ENCODE results near the gene PIK3R6. TPM values are rescaled to one million over a fixed set of nuclear protein-coding genes. Genes with fewer than 3 reads are reported as not detected.

PIK3R6 gene, protein sequence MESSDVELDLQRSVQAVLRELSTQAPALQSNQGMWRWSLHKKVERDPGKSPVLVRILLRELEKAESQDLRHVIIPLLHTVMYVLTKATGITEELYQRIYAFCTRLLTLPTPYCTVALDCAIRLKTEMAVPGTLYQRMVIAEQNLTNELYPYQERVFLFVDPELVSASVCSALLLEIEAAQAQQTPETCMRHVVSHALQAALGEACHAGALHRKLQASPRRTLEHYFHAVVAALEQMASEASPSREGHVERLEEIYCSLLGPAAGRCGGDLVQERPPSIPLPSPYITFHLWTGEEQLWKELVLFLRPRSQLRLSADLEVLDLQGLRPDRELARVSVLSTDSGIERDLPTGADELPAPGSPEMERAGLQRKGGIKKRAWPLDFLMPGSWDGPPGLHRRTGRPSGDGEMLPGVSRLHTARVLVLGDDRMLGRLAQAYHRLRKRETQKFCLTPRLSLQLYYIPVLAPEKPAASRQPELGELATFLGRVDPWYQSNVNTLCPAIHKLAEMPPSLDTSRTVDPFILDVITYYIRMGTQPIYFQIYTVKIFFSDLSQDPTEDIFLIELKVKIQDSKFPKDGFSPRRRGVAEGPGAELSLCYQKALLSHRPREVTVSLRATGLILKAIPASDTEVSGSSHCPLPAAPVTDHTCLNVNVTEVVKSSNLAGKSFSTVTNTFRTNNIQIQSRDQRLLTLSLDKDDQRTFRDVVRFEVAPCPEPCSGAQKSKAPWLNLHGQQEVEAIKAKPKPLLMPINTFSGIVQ
- total RNA-seq: not detected in 2 replicates

DNA sequence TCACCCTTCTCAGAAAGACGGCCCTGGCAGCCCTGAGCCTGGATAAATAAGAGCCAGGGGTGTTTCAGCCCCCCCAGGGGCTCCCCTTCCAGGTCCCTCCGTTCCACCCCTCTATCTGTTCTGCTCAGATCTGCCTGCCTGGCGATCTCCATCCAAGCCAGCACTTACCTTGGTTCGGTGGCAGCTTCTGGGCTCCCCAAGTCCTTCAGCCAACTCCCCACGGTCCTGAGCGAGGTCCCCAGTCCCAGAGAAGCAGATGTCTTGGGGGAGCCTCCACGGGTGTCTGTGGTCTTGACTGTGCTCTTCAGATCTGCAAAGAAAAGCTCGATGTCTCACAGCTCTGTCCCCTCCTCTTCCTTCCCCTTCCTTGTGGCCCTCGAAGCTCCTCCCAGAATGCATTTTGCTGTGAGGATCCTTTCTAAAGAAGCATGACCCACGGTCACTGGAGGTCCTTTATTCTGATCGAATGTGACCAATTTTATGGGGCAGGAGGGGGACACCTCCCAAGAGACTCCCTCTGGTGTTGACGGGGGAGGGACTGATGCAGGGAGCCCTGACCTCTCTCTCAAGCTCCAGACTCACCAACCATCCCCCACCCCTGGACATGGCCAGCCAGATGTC is at the start of gene PIK3R6:
Gene PIK3R6, minus strand, starts transcription at position 314 of the 621 bp plus-strand sequence. CDS start 17,880 bp downstream, outside the sequence.

DNA sequence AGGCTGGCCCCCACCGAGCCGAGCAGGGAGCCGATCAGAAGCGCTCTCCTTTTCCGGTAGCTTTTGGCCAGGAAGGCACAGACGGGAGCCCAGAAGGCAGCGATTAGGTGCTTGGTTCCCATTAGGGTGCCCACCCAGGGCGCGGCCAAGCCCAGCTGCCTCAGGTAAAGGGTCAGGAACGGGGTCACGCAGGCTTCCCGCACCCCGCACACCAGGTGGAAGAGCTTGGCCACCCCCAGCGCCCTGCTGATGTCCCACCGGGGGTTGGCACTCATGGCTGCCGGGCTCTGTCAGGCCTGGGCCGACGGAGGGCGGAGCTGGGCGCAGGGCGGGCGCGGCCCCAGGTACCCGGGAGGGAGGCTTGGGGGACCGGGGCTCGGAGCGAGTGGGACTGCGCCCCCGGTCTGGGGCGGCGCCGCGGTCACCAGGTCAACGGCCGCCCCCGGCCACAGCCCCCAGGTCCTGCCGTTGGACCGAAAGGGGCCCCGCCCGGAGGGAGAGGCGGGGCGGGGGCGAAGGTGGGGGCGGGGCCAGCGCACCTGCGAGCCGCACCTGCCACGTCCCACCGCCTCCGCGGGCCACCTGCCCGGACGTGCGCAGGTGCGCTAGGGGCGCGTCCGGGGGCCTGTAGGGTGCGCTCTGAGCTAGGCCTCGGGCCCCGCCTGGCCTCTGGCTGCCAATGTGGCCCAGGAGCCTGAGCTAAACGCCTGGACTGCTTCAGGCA is 68.5 kb downstream of the PIK3R6 start, which contains the start of gene MFSD6L:
Gene MFSD6L, minus strand, starts transcription at position 520 of the 724 bp plus-strand sequence. Its CDS starts 245 bp downstream, at position 275.

DNA sequence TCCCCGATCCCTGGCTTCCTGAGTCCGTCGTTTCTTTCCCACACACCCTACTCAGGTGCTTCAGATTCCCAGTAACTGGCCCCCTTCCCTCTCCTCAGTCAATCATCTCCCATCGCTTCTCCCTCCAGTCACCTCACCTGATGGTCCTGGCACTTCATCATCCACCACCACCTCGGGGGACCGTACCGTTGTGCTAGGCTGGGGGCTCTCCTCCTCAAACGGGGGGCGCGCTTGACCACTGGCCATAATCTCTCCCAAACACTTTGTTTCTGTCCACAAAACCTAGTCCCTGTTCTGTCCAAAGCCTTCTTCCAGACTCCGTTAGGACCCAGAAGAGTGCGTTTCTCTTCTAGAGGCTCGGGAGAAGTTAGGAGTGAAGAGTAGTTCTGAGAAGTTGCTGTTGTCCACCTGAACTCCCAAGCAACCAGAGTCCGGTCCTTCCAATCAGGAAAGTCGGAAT is 109.3 kb downstream of the PIK3R6 start, which contains the start of gene SPDYE4:
Gene SPDYE4, minus strand, starts transcription at position 410 of the 460 bp plus-strand sequence. Its CDS starts 164 bp downstream, at position 246.

Other genes with a start within 250 kb of the PIK3R6 start
- 119 and 171 TPM in 2 replicates for gene MYH10, start 236.9 kb downstream of the PIK3R6 start, total RNA-seq
- not detected in 2 replicates for gene CCDC42, start 122.8 kb downstream of the PIK3R6 start, total RNA-seq
- gene SPDYE4, start 109.1 kb downstream of the PIK3R6 start, total RNA-seq: not detected in 2 replicates
- gene MFSD6L, start 68.3 kb downstream of the PIK3R6 start, total RNA-seq: not detected in 2 replicates
- gene PIK3R5, start 98.0 kb upstream of the PIK3R6 start, total RNA-seq: under 0.01 TPM in 1 of 2 replicates, not detected in the other
- 0.32 TPM in 1 of 2 replicates, not detected in the other for gene NTN1, start 153.8 kb upstream of the PIK3R6 start, total RNA-seq

Data from epithelial cell of umbilical artery (primary cell).